Ishikawa (cell line): ENCODE results near the gene VPS54.

Source experiments
- CEBPB ChIP-seq: IDR thresholded peaks from 2 replicates; pipeline ENCODE4 v1.6.1; 2012
- CREB1 ChIP-seq: IDR thresholded peaks from 2 replicates; pipeline ENCODE4 v1.6.1; 2012; ENCODE audit warnings: low read depth
- EGR1 ChIP-seq: IDR thresholded peaks from 2 replicates; pipeline ENCODE4 v1.6.1; 2012
- EP300 ChIP-seq: IDR thresholded peaks from 2 replicates; pipeline ENCODE4 v1.6.1; 2012; ENCODE audit warnings: borderline replicate concordance
- FOXM1 ChIP-seq: IDR thresholded peaks from 2 replicates; pipeline ENCODE4 v1.6.1; 2012; ENCODE audit warnings: low read depth, borderline replicate concordance
- MAX ChIP-seq: IDR thresholded peaks from 2 replicates; pipeline ENCODE4 v1.6.1; 2012
- NFIC ChIP-seq: IDR thresholded peaks from 2 replicates; pipeline ENCODE4 v1.6.1; 2012
- RAD21 ChIP-seq: IDR thresholded peaks from 2 replicates; pipeline ENCODE4 v1.6.1; 2012; ENCODE audit warnings: low read depth
- REST ChIP-seq: IDR thresholded peaks from 2 replicates; pipeline ENCODE4 v1.6.1; 2012; ENCODE audit warnings: low read depth, mild to moderate bottlenecking
- TAF1 ChIP-seq: IDR thresholded peaks from 2 replicates; pipeline ENCODE4 v1.6.1; 2012; ENCODE audit warnings: low read depth, mild to moderate bottlenecking
- TCF12 ChIP-seq: IDR thresholded peaks from 2 replicates; pipeline ENCODE4 v1.6.1; 2012; ENCODE audit warnings: low read depth
- TEAD4 ChIP-seq: IDR thresholded peaks from 2 replicates; pipeline ENCODE4 v1.6.1; 2012
- USF1 ChIP-seq: IDR thresholded peaks from 2 replicates; pipeline ENCODE4 v1.6.1; 2012
- YY1 ChIP-seq: IDR thresholded peaks from 2 replicates; pipeline ENCODE4 v1.6.1; 2012; ENCODE audit warnings: low read depth
- ZBTB7A ChIP-seq: IDR thresholded peaks from 2 replicates; pipeline ENCODE4 v1.6.1; 2012; ENCODE audit warnings: low read depth

Gene VPS54

GRCh38 chr2:64012115-64012514, 7.1 kb downstream of the VPS54 start:
- TF ChIP-seq CEBPB (no peak), TAF1 (no peak), NFIC (no peak), EP300 (no peak), REST (no peak)

- TF ChIP-seq MAX = no peak
- TF ChIP-seq TAF1 = no peak
- TF ChIP-seq RAD21 = no peak
- no peak for TF ChIP-seq EP300
- no peak for TF ChIP-seq TCF12
These were observed 10.7 kb downstream of the VPS54 start for GRCh38 chr2:64008434-64009009.

GRCh38 chr2:64007924-64008323, 11.3 kb downstream of the VPS54 start:
- TF ChIP-seq CEBPB (no peak), TCF12 (no peak), EP300 (no peak), TAF1 (no peak)

- TF ChIP-seq ZBTB7A = no peak
- TF ChIP-seq TEAD4 = no peak
- TF ChIP-seq EGR1 = no peak
- TF ChIP-seq REST = no peak
- TF ChIP-seq CREB1 = no peak
- no peak for TF ChIP-seq FOXM1
- TF ChIP-seq MAX = no peak
- no peak for TF ChIP-seq RAD21
- TF ChIP-seq TAF1 = no peak
- no peak for TF ChIP-seq USF1
- no peak for TF ChIP-seq TCF12
- no peak for TF ChIP-seq YY1
- TF ChIP-seq CEBPB = no peak
These were observed 13.4 kb downstream of the VPS54 start for GRCh38 chr2:64005707-64006356.

GRCh38 chr2:64003239-64003638, 16.0 kb downstream of the VPS54 start:
- TF ChIP-seq FOXM1 (no peak), REST (no peak), CEBPB (no peak), YY1 (no peak), NFIC (no peak), EP300 (no peak), USF1 (no peak), TAF1 (no peak), TEAD4 (no peak), MAX (no peak), RAD21 (no peak), CREB1 (no peak), TCF12 (no peak), EGR1 (no peak), ZBTB7A (no peak)
